ENCODE measurements around the gene ARHGEF17. TPM values are rescaled to one million over a fixed set of nuclear protein-coding genes. Genes with fewer than 3 reads are reported as not detected.

The ARHGEF17 gene
- total RNA-seq, 4 donors from 2014 or later = 12.0 to 44.9 (median 27.1) TPM

GRCh38 chr11:73394416-73395296, 86.6 kb downstream of the ARHGEF17 start:
- no peak for DNase-seq
- Histone ChIP-seq H3K9me3 (no peaks in the 10 kb centered on the region), H3K4me3 (no peak overlapping the region), H3K27me3 (no peaks in the 10 kb centered on the region), H3K27ac (no peak overlapping the region), H3K36me3 (no peaks in the 10 kb centered on the region), H3K4me1 (no peaks in the 10 kb centered on the region)
- in situ Hi-C loops (cut with MboI; ENCODE audit: low pct_ligation_motif_present in 1 of 4, low pct_unique_long_range_greater_than_20kb in 1 of 4, low sequenced_read_pairs in 3 of 4) (loop anchor here in 3 of 4 donors (5.0 to 10.0 kb wide), 2 partner anchors 42 to 50 kb away; no protein-coding TSS in a partner anchor), intact Hi-C loops (cut with DNase I; ENCODE audit: low total_unique reads) (no loop called here)
- WGBS, 2 donors (ENCODE audit: low coverage in 1 of 2) = 95% methylated on average over 30 of the region's 34 CpGs; no CpG with 5 or more reads in 1 of the 2 donors
- TF ChIP-seq CTCF (IDR thresholded peaks at IDR 0.05) (no peak), POLR2AphosphoS5 (IDR thresholded peaks at IDR 0.05) (no peak), POLR2A (IDR thresholded peaks at IDR 0.05) (no peak), EP300 (IDR thresholded peaks at IDR 0.05; ENCODE audit: low read depth) (no peak)

GRCh38 chr11:73395297-73396208, 87.5 kb downstream of the ARHGEF17 start:
- no peaks in the 10 kb centered on the region for H3K27me3 ChIP-seq
- DNase-seq = no peak
- no peaks in the 10 kb centered on the region for H3K36me3 ChIP-seq
- in situ Hi-C loops (cut with MboI; ENCODE audit: low pct_ligation_motif_present in 1 of 4, low pct_unique_long_range_greater_than_20kb in 1 of 4, low sequenced_read_pairs in 3 of 4) (loop anchor here in 1 of 4 donors (10.0 kb wide), 1 partner anchor 51 kb away; no protein-coding TSS in a partner anchor), intact Hi-C loops (cut with DNase I; ENCODE audit: low total_unique reads) (no loop called here)
- no peak overlapping the region for H3K4me3 ChIP-seq
- 81% methylated on average over 20 of the region's 22 CpGs; no CpG with 5 or more reads in 1 of the 2 donors for WGBS, 2 donors (ENCODE audit: low coverage in 1 of 2)
- H3K4me1 ChIP-seq = no peaks in the 10 kb centered on the region
- no peak overlapping the region for H3K27ac ChIP-seq
- no peaks in the 10 kb centered on the region for H3K9me3 ChIP-seq
- TF ChIP-seq EP300 (IDR thresholded peaks at IDR 0.05; ENCODE audit: low read depth) (no peak), CTCF (IDR thresholded peaks at IDR 0.05) (no peak), POLR2AphosphoS5 (IDR thresholded peaks at IDR 0.05) (no peak), POLR2A (IDR thresholded peaks at IDR 0.05) (no peak)

GRCh38 chr11:73396251-73396930, 88.3 kb downstream of the ARHGEF17 start:
- H3K36me3 ChIP-seq = no peaks in the 10 kb centered on the region
- intact Hi-C loops (cut with DNase I; ENCODE audit: low total_unique reads) (no loop called here), in situ Hi-C loops (cut with MboI; ENCODE audit: low pct_ligation_motif_present in 1 of 4, low pct_unique_long_range_greater_than_20kb in 1 of 4, low sequenced_read_pairs in 3 of 4) (loop anchor here in 1 of 4 donors (10.0 kb wide), 1 partner anchor 52 kb away; no protein-coding TSS in a partner anchor)
- H3K4me1 ChIP-seq = no peaks in the 10 kb centered on the region
- TF ChIP-seq POLR2A (IDR thresholded peaks at IDR 0.05) = no peak
- TF ChIP-seq POLR2AphosphoS5 (IDR thresholded peaks at IDR 0.05) = no peak
- TF ChIP-seq CTCF (IDR thresholded peaks at IDR 0.05) = no peak
- TF ChIP-seq EP300 (IDR thresholded peaks at IDR 0.05; ENCODE audit: low read depth) = no peak
- no peaks in the 10 kb centered on the region for H3K27me3 ChIP-seq
- no peak for DNase-seq
- no peaks in the 10 kb centered on the region for H3K9me3 ChIP-seq
- H3K4me3 ChIP-seq = no peak overlapping the region
- H3K27ac ChIP-seq = no peak overlapping the region
- 68 to 88% methylated on average over 4 to 6 of the region's 6 CpGs for WGBS, 2 donors (ENCODE audit: low coverage in 1 of 2)

Data from transverse colon (tissue), 4 donors.